RWPE1 (cell line): ENCODE results near the gene MAP3K19.

ENCODE experiments used
- CTCF ChIA-PET: fragments of 350-600 bp; sonication (Branson Sonifier 250); formaldehyde crosslinking; extraction: SDS; loops from one replicate; lab custom pipeline; 2021; lab: Yijun Ruan, JAX
- POLR2A ChIA-PET: fragments of 400-600 bp; formaldehyde crosslinking; extraction: SDS; loops from one replicate; lab custom pipeline; 2020; ENCODE audit warnings: antibody characterized with exemption; ENCODE audit not compliant: low non-redundant PET; lab: Yijun Ruan, JAX
- DNase-seq: peaks from one replicate; pipeline ENCODE4 v3.0.0; 2012; ENCODE audit warnings: low spot score
- H3K27ac ChIP-seq: fragments of 450-650 bp; 2 replicates; pipeline ENCODE4 v1.5.1; 2017
- CTCF ChIP-seq: fragments of 450-650 bp; conservative IDR thresholded peaks from 2 replicates; pipeline ENCODE4 v1.5.1; 2017; ENCODE audit warnings: low read depth, mild to moderate bottlenecking

Gene MAP3K19

GRCh38 chr2:135002836-135003235, 44.4 kb downstream of the MAP3K19 start:
- CTCF ChIA-PET, result interaction anchor here (0.6 kb wide), 2 partner anchors 120 to 229 kb away, joined by 3 read pairs; no protein-coding TSS in a partner anchor
- DNase-seq, result no peak
- H3K27ac ChIP-seq, result no peak overlapping the region
- TF ChIP-seq CTCF, result no peak
- POLR2A ChIA-PET, result no interaction called here

- ChIA-PET POLR2A (no interaction called here), CTCF (interaction anchor here (0.6 kb wide), 1 partner anchor 110 kb away, joined by 3 read pairs; no protein-coding TSS in a partner anchor)
- no peak for TF ChIP-seq CTCF
- DNase-seq, result no peak
- H3K27ac ChIP-seq, result no peak overlapping the region
Observed at GRCh38 chr2:134999521-134999920, 47.7 kb downstream of the MAP3K19 start.

- peak; percentile 36 for DNase-seq
- ChIA-PET CTCF (interaction anchor here (0.5 to 1.3 kb wide), 9 partner anchors 11 to 1380 kb away, joined by 3 to 5 read pairs (median 3); no protein-coding TSS in a partner anchor), POLR2A (no interaction called here)
- TF ChIP-seq CTCF, result peak; percentile 68
- no peak overlapping the region for H3K27ac ChIP-seq
Observed at GRCh38 chr2:134988994-134989605, 58.1 kb downstream of the MAP3K19 start.

GRCh38 chr2:134985061-134985460, 62.2 kb downstream of the MAP3K19 start:
- TF ChIP-seq CTCF, result no peak
- no peak for DNase-seq
- H3K27ac ChIP-seq, result no peak overlapping the region
- ChIA-PET POLR2A (no interaction called here), CTCF (no interaction called here)

- DNase-seq, result no peak
- CTCF ChIA-PET, result interaction anchor here (0.6 to 0.7 kb wide), 2 partner anchors 221 to 984 kb away, joined by 3 read pairs; no protein-coding TSS in a partner anchor
- POLR2A ChIA-PET, result no interaction called here
- TF ChIP-seq CTCF, result no peak
- H3K27ac ChIP-seq, result no peak overlapping the region
Observed at GRCh38 chr2:134982603-134983002, 64.6 kb downstream of the MAP3K19 start.

GRCh38 chr2:134980639-134981038, 66.6 kb downstream of the MAP3K19 start:
- no peak for DNase-seq
- TF ChIP-seq CTCF, result no peak
- H3K27ac ChIP-seq, result no peak overlapping the region
- CTCF ChIA-PET, result interaction anchor here (0.6 kb wide), 1 partner anchor 38 kb away, joined by 4 read pairs; no protein-coding TSS in a partner anchor
- POLR2A ChIA-PET, result no interaction called here
